ENCODE data around the gene B4GALNT3. TPM values are rescaled to one million over a fixed set of nuclear protein-coding genes. Genes with fewer than 3 reads are reported as not detected.

Gene B4GALNT3
- total RNA-seq, 1 experiment from 2014 or later, result 23.3 TPM

DNA sequence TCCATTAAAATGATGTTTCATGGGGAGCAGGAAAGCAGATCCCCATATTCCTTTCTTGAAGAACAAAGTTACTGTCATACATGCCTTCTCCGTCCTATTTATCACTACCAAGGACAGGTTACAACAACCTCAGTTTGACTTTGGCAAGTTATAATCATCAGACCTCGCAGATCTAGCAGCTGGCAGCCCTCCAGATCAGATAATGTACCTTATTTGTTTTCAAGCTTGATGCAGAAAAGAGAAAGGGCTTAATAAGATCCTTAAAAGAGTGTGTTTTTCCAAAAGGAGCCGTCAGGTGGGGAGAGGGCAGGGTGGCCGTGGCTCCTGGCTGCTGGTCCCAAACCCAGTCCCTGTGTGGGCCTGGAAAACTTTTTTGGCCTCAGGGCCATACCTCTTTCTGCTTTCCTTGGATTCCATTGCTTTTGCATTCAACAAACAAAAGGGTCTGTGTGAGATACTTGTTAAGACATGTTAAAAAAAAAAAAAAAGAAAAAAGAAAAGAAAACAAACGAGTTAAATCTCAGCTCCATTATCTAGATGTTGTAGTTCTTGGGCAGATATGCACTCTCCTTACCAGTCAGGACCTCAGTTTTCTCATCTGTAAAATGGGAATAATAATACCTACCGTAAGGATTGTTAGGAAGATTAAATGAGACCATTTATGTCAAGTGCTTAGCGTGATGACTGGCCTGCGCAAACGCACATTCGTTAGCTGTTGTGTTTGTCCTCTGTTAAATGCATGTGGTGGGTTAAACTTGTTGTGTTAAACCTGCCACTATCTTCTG is 64.6 kb downstream of the B4GALNT3 start:
- no peak for TF ChIP-seq CTCF (conservative IDR thresholded peaks at IDR 0.05)
- peaks cover 4 to 5% of the 10 kb centered on the region in 2 experiments for H3K9me3 Mint-ChIP-seq
- Histone ChIP-seq H3K27me3 (ENCODE audit: insufficient read depth, low read length) (no peaks in the 10 kb centered on the region), H4K8ac (replicated peaks; ENCODE audit: insufficient read length, low read depth, low read length) (no peak overlapping the region), H2AK5ac (ENCODE audit: insufficient read length, low read length) (no peak overlapping the region), H2BK5ac (ENCODE audit: insufficient read length, low read length) (no peak overlapping the region), H3K4me1 (ENCODE audit: insufficient read depth, low read length) (no peaks in the 10 kb centered on the region), H3K23me2 (ENCODE audit: insufficient read length, low read depth, low read length, poor library complexity, severe bottlenecking) (no peaks in the 10 kb centered on the region), H2BK12ac (ENCODE audit: insufficient read length, low read depth, low read length) (no peak overlapping the region), H3K27ac (ENCODE audit: insufficient read length, low read depth, low read length) (no peak overlapping the region), H4K5ac (ENCODE audit: insufficient read length, low read depth, low read length) (no peak overlapping the region), H4K20me1 (ENCODE audit: control insufficient read depth, insufficient read depth, insufficient read length) (no peaks in the 10 kb centered on the region), H3K9me3 (ENCODE audit: control insufficient read depth, low read depth, low read length) (no peaks in the 10 kb centered on the region), H3K4ac (ENCODE audit: low read depth, low read length) (no peak overlapping the region), H2BK15ac (ENCODE audit: low read depth, low read length) (no peak overlapping the region), H3K18ac (ENCODE audit: insufficient read length, low read depth, low read length) (no peak overlapping the region), H4K91ac (ENCODE audit: insufficient read length, low read depth, low read length) (no peak overlapping the region), H3K4me2 (ENCODE audit: insufficient read depth, insufficient read length, low read length) (no peak overlapping the region), H3K56ac (ENCODE audit: insufficient read length, low read depth, low read length) (no peak overlapping the region), H2AFZ (ENCODE audit: low read length) (no peak overlapping the region), H2BK20ac (ENCODE audit: low read depth, low read length, poor library complexity, severe bottlenecking) (no peak overlapping the region), H3K79me2 (ENCODE audit: insufficient read depth, low read length) (no peaks in the 10 kb centered on the region), H3K14ac (ENCODE audit: insufficient read depth, low read length) (no peak overlapping the region), H3K9ac (ENCODE audit: extremely low read depth, insufficient read length, low read length) (no peak overlapping the region), H2BK120ac (ENCODE audit: low read depth, low read length, poor library complexity, severe bottlenecking) (no peak overlapping the region), H3K23ac (ENCODE audit: insufficient read length, low read depth, low read length) (no peak overlapping the region), H3K79me1 (ENCODE audit: insufficient read depth, low read depth, low read length, poor library complexity, severe bottlenecking) (no peaks in the 10 kb centered on the region), H3T11ph (ENCODE audit: low read length) (no peak overlapping the region)
- H3K4me1 Mint-ChIP-seq, result peaks cover 11 to 18% of the 10 kb centered on the region in 2 experiments
- H3K36me3 Mint-ChIP-seq (ENCODE audit: insufficient read depth in 1 of 3, low read depth in 3 of 3), result peaks cover 6 to 9% (median 9%) of the 10 kb centered on the region in 3 experiments; a peak in 6 of 7 replicates
- H3K27me3 Mint-ChIP-seq (ENCODE audit: low read depth), result no peaks in the 10 kb centered on the region
- H3K27ac Mint-ChIP-seq, result no peak overlapping the region
- no peak overlapping the region for H3K4me3 Mint-ChIP-seq
- no peak for DNase-seq
- no CpG with 5 or more reads among the region's 10 CpGs for WGBS (ENCODE audit: extremely low coverage, insufficient read length, low lambda C conversion rate)

Measured in H9 (cell line).